NCI-H226 (cell line): ENCODE results near the gene VASH1.

ENCODE experiments used
- DNase-seq: peaks from one replicate; pipeline ENCODE4 v3.0.0-alpha.2; 2015

Gene VASH1

DNA sequence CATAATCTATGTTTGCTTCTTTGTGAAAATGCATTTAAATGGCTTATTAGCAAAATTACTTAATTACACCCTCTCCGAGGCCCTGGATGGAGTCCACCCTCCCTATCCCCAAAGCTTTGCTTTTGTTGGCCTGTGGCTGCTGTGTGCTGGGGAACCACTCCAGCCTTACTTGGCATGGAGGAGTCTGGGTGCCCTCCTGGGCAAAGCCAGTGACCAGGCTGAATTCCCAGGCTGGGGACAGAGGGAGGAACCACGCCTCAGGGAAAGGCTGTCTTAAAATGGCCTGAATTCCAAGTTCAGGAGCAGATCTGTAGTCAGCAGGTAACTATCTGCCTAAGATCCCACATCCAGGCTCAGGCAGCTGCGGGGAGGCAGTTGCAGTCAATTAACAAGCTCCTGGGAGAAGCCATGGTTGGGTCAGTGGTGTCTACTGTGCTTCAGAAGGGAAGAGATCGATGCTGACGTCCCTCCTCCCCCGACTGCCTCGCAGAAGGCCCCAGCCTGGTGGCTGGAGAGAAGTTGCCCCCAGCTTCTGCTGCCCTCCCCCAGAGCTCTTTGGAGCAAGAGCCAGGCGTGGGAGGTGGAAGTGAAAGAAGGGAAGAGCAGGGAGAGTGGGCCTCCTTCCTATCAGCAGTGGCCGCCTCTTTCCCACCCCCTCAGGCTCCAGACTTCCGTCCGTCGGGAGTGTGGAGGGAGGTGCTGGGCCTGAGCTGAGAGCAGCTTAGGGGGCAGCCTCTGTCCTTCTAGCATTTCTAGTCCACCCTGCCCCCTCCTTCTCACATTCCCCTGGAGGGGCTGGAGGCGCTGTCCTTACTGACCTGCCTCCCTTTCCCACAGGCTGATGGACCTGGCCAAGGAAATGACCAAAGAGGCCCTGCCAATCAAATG is 11.3 kb downstream of the VASH1 start:
- peak; percentile 57 for DNase-seq

DNA sequence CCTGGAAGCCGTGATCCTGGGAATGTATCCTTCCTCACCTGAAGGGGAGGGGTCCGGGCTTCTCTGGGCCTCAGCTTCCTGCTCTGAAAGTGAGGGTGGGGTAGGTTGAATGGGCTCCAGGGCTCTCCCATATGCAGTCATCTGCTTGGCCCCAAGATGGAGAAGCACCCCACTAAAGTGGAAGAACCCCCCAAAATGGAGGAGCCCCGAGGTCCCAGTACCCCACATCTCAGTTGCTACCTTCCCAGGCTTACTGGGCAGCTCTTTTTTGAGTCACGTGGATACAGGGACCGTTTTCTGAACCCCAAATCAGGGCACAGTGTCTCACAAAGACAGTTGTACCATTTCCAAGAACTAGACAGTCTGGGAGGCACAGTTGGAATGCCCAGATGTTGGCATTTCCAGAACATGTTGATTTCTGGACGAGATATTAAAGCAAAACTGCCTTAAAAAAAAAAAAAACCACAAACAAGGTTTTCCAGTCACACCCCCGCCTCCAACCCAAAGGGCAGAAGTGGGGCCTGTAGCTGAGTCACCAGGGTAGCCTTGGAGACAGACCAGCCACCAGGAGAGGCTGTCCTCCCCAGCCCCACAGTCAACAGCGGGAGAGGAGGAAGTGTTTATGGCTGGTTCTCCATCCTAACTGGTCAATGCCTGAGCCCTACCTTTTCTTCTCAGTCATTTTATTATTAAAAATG is 12.1 kb downstream of the VASH1 start:
- peak; percentile 48 for DNase-seq

DNA sequence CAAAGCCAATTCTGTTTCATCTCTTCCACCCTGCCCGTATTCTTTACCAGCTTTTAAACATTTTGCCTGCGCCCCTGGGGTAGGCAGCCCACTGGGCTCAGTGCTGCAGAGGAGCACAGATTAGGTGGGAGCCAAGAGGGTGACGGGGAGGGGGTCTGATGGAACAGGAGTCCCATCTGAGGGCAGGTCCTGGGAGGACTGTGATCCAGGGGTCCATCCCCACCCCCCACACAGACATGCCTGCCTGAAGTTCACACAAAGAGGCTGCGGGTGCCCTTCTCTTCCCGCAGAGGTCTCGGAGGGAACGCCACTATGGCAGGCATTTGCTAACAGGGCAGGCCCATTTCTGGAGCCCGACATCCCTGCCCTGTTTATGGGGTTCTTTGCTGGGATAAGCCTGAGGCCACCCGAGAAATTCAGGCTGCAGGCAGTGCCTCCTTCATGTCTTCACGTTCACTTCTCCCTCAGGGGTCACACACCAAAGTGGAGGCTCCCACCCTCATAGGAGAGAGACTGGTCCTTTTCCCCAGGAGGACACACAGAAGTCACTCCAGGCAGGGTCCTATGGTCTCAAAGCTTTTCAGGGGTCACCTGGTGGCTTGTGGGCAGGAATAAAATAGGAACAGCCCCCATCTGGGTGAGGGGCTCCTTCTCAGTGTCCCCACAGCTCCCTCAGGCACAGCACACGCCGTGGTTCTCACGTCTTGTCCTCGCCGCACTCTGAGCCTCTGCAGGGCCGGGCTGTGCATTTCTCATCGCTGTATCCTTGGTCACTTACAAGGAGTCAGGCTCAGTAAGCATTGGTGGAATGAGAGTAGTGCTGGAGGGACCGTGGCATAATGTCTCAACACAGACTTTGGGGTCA is 12.9 kb downstream of the VASH1 start:
- no peak for DNase-seq

DNA sequence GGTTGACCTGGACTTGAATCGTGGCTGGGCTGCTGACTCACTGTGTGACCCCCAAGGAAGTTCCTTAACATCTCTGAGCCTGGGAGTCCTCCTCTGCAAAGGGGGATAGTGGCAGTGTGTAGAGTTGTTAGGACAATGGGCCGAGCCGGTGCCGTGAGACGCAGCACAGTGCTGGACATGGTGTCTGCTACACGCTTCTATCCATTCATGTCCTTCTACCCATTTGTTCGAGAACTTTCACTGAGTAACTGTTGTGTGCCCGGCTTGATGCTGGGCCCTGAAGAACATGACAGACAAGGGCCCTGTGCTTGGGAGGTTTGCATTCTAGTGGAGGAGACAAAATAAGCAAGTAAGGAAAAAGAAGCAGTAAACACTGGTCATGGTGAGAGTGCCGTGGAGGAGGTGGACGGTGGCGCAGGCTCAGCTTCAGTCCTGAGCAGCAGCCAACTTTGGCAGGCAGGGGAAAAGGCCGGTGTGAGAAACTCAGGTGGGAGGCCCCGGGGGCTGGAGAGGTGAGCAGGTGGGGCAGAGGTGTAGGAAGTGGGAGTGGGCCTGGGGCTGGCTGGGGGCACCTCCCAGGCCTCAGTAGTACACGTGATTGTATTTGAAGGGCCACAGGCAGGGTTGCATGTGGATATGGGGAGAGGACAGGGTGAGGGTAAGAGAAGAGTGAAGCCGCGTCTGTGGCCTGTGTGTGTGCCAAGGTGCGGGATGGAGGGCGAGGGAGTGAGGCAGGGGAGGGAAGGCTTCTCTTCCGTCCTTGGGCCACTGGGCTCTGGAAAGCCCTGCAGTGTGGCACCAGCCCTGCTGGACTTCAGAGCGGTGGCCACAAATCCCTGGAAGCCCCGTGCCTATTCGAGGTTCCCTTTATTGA is 13.8 kb downstream of the VASH1 start:
- no peak for DNase-seq

DNA sequence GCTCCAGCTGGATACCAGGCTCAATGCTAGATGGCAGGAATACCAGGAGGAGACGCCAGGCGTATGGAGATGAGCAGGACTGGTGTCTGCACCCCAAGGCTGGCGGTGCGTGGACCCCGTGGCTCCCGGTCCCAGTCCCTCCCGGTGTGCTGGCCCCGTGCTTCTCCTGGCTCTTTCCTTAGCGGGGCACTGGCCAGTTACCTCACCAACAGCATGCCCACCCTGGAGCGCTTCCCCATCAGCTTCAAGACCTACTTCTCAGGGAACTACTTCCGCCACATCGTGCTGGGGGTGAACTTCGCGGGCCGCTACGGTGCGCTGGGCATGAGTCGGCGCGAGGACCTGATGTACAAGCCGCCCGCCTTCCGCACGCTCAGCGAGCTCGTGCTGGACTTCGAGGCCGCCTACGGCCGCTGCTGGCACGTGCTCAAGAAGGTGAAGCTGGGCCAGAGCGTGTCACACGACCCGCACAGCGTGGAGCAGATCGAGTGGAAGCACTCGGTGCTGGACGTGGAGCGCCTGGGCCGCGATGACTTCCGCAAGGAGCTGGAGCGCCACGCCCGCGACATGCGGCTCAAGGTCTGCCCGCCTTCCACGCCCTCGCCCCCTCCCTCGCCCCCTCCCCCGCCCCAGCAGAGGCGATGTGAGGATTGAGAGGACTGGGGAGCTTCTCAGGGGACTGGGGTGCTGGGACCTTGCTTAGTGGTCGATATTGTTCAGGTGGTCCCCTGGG is 14.6 kb downstream of the VASH1 start:
- DNase-seq, result no peak

DNA sequence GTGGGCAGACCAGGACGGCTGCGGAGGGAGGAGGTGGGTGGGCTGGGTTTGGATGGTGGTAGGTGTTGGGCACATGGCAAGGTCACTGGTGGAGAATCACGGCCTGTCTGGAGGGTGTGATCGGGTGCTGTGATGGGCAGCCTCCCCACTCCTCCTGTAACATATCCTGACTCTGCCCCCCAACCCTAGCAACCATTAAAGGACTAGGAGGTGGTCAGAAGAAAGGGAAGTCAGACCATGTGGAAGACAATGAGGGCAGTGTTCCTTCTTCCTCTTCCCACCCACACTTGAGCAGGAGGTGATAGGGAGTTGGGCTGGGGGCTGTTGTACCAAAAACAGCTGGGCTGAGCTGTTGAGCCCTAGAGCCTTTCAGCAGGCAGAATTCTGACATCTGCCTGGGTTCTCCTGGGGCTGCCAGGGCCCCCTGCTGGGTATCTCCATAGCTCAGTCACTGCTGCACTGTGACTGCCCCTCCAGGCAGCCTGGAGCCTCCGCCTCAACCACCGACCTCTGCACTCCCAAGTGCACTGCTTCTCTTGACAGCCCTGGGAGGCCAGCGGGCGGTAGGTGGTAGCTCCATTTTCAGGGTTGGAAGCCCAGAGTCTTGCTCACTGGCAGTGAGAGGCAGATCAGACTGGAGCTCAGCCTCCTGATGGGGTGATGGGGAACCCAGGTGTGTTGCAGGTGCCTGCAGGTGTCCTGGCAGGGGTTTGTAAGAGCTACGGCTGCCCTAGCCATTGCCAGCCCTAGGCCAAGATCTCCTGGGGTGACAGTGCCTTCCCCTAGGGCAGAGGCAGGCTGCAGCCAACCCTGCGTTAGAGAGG is 15.4 kb downstream of the VASH1 start:
- DNase-seq, result no peak

DNA sequence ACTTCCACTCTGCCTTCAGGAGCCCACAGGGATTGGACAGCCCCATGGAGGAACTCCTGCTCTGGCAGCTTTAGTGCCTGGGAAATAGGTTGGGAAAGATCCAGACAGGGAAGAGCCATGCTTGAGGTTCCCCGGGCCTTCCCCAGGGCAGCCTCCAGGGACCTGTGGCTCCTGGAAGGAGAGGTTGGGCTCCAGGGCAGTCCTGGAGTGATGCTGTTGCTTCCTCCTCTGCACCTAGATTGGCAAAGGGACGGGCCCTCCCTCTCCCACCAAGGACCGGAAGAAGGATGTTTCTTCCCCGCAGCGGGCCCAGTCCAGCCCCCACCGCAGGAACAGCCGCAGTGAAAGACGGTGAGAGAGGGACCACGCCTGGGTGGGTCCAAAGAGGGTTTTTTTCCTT is 16.5 kb downstream of the VASH1 start:
- DNase-seq, result no peak

DNA sequence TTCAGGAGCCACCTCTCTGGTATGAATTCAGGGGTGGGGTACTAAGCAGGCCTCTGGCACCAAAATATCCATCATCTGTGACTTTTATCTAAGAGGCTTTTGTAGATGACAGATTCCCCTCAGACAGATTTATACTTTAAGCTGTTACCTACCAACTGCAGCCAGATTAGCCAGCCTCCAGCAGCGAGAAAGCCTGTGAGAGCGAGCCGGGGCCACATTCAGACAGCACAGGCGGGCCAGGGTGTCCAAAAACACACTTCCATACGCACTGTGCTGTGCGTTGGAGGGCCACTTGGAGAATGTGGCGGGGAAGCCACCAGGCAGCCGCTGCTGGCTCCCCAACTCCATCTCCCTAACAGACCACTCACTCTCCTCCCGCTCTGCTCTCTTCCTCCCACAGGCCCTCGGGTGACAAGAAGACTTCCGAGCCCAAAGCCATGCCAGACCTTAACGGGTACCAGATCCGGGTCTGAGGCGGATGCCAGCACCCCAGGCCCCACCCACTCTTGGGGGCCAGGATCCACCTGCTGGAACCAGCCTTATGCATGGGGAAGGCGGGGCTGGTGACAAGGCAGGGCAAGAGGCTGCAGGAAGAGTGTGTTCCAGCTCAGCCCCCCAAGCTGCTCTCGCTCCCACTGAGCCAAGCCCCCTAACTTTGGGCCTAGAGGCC is 17.4 kb downstream of the VASH1 start:
- no peak for DNase-seq

DNA sequence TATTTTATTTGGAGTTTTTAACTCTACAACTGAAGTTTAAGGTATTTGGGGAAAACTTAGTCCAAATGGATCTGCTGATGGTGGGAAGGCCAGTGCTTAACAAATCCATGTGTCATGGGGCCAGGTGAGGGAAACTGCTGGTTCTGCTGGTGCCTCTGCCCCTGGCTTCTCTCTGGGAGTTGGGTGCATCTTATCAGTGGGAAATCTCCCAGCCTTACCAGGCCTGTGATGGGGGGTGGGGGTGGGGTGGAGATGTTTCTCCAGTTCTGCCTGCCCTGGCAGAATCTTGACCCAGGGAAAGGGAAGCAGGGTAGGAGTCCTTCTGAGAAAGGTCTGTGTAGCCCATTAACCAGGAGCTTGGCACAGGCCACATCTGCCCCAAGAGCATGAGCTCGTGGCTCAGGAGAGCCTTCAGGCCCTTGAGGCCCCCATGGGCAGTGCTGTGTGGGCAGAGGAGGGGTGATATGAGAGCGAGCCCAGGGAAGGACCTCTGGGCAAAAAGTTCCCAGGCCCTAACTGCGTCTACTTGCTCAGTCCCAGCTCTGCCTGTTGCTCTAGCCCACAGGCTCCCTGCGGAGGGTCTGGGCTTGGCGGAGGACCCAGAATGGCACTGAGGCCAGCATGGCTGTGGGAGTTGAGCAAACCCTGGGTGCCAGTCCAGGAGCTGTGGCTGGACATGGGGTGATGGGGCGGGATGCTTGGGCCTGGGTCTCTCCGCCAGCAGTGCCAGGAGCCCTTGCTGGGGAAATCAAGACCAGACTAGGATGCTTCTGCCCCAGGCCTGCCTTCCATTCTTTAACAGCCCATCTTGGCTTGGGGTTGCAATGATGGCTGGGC is 18.2 kb downstream of the VASH1 start:
- no peak for DNase-seq

DNA sequence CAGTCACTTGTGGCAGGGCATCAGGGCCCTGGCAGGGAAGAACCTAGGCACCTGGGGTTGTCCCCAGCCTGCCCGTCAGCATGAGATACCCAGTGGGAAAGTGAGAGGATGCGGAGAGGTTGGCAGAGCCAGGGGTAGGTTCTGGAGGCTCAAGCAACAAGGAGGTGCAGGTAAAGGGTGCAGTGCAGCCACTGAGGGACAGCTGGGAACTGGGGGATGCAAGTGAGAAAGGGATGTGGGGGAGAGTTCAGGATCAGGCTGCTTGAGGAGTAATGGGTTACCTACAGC is 18.7 kb downstream of the VASH1 start:
- DNase-seq, result no peak

DNA sequence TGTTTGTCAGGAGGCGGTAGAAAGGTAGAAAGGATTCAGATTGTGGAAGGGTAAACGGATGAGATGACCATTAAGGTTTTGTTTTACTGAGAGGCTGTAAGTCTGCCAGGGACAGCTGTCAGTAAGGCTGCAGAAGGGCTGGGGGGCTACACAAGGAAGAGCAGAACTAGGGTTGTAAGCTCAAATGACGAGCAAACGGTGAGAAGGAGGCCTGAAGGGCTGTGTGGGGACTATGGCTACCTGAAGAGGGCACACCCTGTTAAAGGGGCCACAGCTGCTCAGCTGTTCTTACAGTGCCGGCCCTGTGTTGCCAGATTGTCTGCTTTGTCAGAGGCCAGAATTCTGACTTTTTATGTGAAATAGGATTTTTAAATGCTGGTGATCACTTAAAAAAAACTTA is 19.1 kb downstream of the VASH1 start:
- DNase-seq, result no peak

DNA sequence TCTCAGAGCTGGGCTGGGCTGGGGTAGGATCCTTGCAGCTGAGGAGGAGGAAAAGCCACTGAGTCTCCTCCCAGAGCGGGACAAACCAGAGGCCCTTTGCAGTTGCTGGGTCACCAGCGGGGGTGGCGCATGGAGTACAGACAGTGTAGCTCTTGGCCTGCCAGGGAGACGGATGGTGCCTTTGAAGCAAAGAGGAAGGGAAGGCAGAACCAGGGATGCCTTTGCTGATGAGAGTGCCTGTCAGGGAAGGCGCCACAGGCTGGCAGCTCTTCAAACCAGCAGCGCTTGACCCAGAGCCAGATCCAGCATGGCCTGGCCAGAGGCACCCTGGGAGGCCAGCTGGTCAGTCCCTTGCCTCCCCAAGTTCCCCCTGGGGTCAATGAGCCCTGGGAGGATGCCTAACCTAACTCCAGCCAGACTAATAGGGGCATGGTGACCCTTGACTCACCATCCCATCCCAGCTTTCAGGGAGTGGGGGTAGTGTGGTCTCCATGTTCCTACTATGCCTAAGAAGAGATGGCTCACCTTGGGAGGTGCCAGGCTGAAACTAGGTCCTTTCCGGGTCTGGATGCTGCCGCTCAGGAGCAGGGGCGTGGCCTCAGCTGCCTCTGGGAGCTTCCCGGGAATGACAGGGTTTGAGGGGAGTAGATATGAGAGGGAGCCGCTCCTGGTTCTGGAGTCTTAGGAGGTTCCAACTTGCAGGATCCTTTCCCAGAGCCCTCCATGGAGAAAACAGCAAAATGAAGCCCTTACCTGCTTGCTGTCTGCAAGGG is 19.8 kb downstream of the VASH1 start:
- no peak for DNase-seq

DNA sequence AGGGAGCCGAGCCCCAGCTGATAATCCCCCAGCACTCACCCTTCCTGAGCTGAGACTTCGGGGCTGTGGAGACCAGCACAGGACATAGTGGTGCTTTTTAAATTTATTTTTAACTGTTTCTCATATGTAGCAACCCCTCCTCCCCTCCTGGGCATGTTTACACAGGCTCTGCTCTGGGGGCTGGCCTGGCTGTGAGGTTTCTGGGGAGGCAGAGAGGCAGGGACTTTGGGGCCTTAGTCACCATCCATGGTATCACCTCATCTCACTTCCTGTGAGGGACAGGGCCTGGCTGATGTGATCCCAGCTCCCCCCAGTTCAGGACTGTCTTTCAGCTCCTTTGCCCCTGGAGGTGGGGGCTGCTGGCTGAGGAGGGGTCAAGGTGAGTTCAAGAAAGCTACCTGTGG is 20.4 kb downstream of the VASH1 start:
- no peak for DNase-seq

DNA sequence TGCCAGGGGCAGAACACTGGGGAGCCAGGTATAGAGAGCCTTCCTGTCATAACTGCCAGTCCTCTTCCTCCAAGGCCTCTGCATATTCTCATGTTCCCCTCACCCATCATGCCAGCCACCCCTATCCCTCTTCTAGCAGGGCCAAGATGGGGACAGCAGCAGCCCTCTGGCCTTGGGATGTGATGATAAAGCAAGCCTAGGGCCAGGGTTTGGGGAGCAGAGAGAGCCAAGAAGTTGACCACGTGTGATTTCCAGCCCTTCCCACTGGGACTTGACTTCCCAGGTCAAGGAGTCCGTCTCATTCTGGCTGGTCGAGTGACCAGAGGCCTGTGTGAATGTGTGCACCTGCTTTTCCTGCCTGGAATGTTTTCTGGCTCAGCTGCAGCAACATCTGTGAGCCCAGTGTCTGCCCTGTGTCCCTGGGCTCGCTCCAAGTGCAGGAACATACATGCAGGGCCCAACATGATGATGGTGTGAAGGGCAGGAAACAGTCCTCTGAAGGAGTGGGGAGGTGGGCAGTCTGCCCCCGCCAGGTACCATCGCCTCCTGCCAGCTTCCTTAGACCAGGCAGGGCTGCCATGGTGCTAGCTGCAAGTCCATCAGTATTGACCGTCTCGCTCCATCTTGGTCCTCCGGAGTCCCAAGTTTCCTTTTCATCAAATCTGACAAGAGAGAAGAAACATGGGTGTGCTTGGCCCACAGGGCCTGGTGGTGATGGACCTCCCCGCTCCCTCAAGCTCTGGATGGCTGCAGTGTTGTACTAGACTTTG is 21.0 kb downstream of the VASH1 start:
- DNase-seq, result no peak

DNA sequence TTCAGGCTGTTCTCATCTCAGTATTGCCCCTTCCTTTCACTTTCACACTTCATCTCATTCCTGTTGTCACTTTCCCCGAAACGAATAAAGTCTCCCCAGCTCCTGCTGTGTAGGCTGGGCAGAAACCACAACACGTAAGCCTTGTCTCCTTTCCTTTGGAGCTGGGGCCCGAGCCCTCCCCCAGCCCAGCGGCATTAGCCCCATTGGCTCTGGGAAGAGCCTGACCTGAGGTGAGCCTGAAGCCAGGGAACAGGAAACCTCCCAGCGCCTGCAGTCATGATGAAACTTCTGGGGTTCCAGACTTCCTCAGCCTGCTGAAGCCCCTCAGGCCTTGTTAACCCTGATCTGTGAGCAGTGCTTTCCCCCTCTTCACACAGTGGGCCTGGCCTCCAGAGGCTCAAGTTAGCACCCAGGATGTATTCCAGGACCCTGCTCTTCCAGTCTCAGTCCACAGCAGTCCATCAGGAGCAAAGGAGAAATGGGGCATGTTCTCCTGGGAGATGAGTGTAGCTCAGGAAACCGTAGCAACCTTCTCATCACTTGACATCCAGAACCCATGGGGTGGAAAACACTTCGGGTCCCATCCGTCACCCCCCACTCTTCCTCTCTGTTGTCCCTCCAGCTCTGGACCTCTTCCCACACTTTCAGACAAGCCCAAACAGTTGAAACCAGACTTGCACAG is 21.8 kb downstream of the VASH1 start:
- DNase-seq, result no peak

DNA sequence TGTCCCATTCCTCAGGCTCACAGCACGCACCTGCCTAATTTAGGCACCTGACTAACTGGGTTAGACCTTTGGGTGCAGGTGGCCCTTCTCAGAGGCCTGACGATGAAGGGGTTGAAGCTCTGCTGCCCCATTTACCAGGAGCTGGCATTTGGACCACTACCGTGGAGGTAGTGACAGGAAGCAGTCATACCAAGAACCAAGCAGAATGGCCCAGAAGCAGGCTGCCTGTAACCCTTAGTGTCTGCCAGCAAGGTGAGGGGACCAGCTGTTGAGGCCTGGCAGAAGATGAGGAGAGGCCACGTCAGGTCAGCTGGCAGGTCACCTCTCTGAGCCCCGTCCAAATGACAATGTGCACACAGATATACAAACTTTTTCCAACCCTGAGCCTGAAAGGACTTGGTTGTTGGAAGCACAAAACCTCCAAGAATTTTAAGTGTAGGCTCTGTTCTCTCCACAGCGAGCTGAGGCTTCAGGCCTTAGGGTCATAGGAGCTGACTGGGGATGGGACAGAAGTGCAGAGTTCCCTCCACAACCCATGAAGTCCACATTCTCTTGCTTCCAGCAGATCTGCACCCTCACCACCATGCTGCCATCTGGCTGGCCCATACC is 23.1 kb downstream of the VASH1 start:
- no peak for DNase-seq

DNA sequence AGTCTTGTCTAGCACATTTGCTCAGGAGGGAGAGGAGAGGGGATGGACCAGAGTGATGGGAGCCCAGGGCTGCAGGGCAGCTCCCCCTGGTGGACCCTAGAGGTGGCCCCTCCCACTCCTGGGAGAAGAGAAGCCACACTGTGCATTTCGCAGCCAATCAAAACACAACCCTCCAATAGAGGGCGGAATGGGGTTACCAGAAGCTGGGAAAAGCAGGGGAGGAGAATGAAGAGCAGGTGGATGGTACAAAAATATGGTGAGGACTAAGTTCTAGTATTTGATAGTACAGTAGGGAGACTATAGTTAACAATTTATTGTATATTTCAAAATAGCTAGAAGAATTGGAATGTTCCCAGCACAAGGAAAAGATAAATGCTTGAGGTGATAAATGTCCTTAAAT is 23.6 kb downstream of the VASH1 start:
- DNase-seq, result peak; percentile 68
